Activated T-cell treated with anti-CD3 and anti-CD28 coated beads for 48 hours (primary cell): Measurements from ENCODE around the gene PCDHGA8.
"Not testable (repeated sequence)": the region's sequence is repeated elsewhere in the genome, so short reads cannot be mapped to it uniquely, and the experiment has no call there.

Experiments used
- DNase-seq: peaks from one replicate; pipeline ENCODE4 v3.0.0-alpha.2; 2020; ENCODE audit warnings: low read depth

The PCDHGA8 gene

DNA sequence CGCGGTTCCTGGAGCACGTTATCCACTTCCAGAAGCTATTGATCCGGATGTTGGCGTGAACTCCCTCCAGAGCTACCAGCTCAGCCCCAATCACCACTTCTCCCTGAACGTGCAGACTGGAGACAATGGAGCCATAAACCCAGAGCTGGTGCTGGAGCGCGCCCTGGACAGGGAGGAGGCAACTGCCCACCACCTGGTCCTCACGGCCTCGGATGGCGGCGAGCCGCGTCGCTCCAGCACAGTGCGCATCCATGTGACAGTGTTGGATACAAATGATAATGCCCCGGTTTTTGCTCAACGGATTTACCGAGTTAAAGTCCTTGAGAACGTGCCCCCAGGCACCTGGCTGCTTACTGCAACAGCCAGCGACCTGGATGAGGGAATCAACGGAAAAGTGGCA is 11.0 kb downstream of the PCDHGA8 start:
- DNase-seq, result no peak

- peak; percentile 38 for DNase-seq
These were observed 15.5 kb downstream of the PCDHGA8 start, which contains the start of gene PCDHGB6 for GRCh38 chr5:141407790-141408505. Gene PCDHGB6, plus strand, starts transcription at chr5:141408021. Its CDS starts 182 bp downstream, at chr5:141408203.

- DNase-seq, result no peak
These were observed 17.3 kb downstream of the PCDHGA8 start for GRCh38 chr5:141409598-141410306.

- no peak for DNase-seq
These were observed 19.1 kb downstream of the PCDHGA8 start for GRCh38 chr5:141411575-141411974.

GRCh38 chr5:141412854-141413539 is 20.6 kb downstream of the PCDHGA8 start, which contains the start of gene PCDHGA10:
Gene PCDHGA10, plus strand, starts transcription at chr5:141412987. Its CDS starts 189 bp downstream, at chr5:141413176.
- peak; percentile 40 for DNase-seq

DNA sequence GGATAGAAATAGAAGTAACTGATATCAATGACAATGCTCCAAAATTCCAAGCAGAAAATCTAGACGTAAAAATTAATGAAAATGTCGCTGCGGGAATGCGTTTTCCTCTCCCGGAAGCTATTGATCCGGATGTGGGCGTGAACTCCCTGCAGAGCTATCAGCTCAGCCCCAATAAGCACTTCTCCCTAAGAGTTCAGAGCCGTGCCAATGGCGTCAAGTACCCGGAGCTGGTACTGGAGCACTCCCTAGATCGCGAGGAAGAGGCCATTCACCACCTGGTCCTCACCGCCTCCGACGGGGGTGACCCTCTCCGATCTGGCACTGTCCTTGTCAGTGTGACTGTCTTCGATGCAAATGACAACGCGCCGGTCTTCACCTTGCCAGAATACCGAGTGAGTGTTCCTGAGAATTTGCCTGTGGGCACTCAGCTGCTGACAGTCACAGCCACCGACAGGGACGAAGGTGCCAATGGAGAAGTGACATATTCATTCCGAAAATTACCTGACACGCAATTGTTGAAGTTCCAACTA is 21.2 kb downstream of the PCDHGA8 start:
- no peak for DNase-seq

- not testable (repeated sequence) for DNase-seq
These were observed 22.3 kb downstream of the PCDHGA8 start for GRCh38 chr5:141414548-141415274.

- DNase-seq, result not testable (repeated sequence)
These were observed 22.8 kb downstream of the PCDHGA8 start for GRCh38 chr5:141415275-141415618.

GRCh38 chr5:141417494-141418172 is 25.2 kb downstream of the PCDHGA8 start, which contains the start of gene PCDHGB7:
Gene PCDHGB7, plus strand, starts transcription at chr5:141417677. Its CDS starts 183 bp downstream, at chr5:141417860.
- peak; percentile 59 for DNase-seq

GRCh38 chr5:141419074-141419880 is 26.8 kb downstream of the PCDHGA8 start:
- DNase-seq, result no peak

DNA sequence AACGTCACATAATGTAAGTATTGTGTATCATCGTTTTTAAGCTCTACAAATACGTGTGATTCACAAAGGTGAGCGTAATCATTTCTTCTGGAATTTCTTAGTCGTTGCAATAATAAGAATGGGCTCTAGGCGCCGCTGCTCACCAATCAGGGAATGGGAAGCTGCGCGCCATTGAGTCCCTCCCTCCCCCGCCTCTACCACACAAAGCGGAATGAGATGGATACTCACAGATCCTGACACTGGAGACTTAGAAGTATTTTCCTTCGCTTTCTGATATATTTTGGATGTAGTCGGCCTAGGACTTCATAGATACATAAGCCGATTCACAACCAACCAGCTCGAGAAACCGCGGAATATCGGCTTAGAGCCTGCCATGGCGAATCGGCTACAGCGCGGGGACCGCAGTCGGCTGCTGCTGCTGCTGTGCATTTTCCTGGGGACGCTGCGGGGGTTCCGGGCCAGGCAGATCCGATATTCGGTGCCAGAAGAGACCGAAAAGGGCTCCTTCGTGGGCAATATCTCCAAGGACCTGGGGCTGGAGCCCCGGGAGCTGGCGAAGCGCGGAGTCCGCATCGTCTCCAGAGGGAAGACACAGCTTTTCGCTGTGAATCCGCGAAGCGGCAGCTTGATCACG is 28.5 kb downstream of the PCDHGA8 start, which contains the start of gene PCDHGA11:
PCDHGA11 (plus strand) TSS at position 197 of the 634 bp plus-strand sequence; CDS start at position 374, 177 bp downstream.
- DNase-seq, result peak; percentile 37

GRCh38 chr5:141421489-141421855 is 29.0 kb downstream of the PCDHGA8 start:
- no peak for DNase-seq

- no peak for DNase-seq
These were observed 30.4 kb downstream of the PCDHGA8 start for GRCh38 chr5:141422742-141423291.

DNA sequence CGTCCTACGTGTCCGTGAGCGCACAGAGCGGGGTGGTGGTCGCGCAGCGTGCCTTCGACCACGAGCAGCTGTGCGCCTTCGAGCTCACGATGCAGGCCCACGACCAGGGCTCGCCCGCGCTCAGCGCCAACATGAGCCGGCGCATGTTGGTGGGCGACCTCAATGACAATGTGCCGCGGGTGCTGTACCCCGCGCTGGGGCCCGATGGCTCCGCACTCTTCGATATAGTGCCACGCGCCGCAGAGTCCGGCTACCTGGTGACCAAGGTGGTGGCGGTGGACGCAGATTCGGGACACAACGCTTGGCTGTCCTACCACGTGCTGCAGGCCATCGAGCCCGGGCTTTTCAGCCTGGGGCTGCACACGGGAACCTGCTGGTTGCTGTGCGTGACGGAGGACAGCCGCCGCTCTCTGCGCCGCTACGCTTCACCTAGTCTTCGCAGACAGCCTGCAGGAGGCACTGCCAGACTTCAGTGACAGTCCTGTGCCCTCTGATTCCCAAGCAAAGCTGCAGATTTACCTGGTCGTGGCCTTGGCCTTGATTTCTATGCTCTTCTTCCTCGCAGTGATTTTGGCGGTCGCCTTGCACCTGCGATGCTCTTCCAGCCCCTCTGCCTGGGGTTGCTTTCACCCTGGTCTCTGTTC is 35.5 kb downstream of the PCDHGA8 start:
- DNase-seq, result no peak

DNA sequence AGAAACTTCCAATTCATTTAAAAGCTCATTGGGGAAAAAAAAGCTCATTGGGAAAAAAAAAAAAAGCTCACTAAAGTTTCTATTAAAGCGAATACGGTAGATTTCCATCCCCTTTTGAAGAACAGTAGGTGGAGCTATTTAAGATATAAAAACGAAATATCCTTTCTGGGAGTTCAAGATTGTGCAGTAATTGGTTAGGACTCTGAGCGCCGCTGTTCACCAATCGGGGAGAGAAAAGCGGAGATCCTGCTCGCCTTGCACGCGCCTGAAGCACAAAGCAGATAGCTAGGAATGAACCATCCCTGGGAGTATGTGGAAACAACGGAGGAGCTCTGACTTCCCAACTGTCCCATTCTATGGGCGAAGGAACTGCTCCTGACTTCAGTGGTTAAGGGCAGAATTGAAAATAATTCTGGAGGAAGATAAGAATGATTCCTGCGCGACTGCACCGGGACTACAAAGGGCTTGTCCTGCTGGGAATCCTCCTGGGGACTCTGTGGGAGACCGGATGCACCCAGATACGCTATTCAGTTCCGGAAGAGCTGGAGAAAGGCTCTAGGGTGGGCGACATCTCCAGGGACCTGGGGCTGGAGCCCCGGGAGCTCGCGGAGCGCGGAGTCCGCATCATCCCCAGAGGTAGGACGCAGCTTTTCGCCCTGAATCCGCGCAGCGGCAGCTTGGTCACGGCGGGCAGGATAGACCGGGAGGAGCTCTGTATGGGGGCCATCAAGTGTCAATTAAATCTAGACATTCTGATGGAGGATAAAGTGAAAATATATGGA is 38.1 kb downstream of the PCDHGA8 start, which contains the start of gene PCDHGA12:
PCDHGA12 (plus strand) TSS at position 176 of the 782 bp plus-strand sequence; CDS start at position 429, 253 bp downstream.
- DNase-seq, result no peak

GRCh38 chr5:141431286-141431685 is 38.9 kb downstream of the PCDHGA8 start:
- DNase-seq, result no peak

DNA sequence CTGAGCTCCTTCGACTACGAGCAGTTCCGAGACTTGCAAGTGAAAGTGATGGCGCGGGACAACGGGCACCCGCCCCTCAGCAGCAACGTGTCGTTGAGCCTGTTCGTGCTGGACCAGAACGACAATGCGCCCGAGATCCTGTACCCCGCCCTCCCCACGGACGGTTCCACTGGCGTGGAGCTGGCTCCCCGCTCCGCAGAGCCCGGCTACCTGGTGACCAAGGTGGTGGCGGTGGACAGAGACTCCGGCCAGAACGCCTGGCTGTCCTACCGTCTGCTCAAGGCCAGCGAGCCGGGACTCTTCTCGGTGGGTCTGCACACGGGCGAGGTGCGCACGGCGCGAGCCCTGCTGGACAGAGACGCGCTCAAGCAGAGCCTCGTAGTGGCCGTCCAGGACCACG is 39.9 kb downstream of the PCDHGA8 start:
- DNase-seq, result not testable (repeated sequence)

- DNase-seq, result not testable (repeated sequence)
These were observed 40.3 kb downstream of the PCDHGA8 start for GRCh38 chr5:141432726-141433125.
